ENCODE measurements around the gene TPM3. TPM values are rescaled to one million over a fixed set of nuclear protein-coding genes. Genes with fewer than 3 reads are reported as not detected.

TPM3 gene
- total and polyA plus RNA-seq, 2 of the 8 experiments (the other 6 are each of a cell fraction or from before 2014, with no cell fraction given): 278 to 572 TPM

GRCh38 chr1:154193821-154194220 lies 1.9 kb upstream of the TPM3 start:
- 86% methylated on average over 8 of the region's 8 CpGs; no CpG with 5 or more reads in 1 of the 2 experiments for WGBS, 2 experiments (ENCODE audit: extremely low coverage in 1 of 2, insufficient coverage in 1 of 2, insufficient read length in 1 of 2, insufficient replicate concordance in 2 of 2, low coverage in 1 of 2, low lambda C conversion rate in 2 of 2, missing lambda C conversion rate in 1 of 2)
- Histone ChIP-seq H2BK20ac (ENCODE audit: low read length) (0 out of 2 replicates have a peak overlapping the region, but pooled peaks have one; percentile 10), H4K91ac (replicated peaks; ENCODE audit: insufficient read length, low read length) (no peak overlapping the region), H3K4ac (replicated peaks; ENCODE audit: insufficient read length, low read depth, low read length) (no peak overlapping the region), H4K5ac (ENCODE audit: insufficient read length, low read depth, low read length) (no peak overlapping the region), H3K27ac (ENCODE audit: low read depth, low read length) (no peak overlapping the region), H2BK12ac (ENCODE audit: low read depth, low read length) (no peak overlapping the region), H3K23ac (ENCODE audit: insufficient read length) (no peak overlapping the region), H3K9ac (replicated peaks in 1 of 4; ENCODE audit: extremely low read depth in 1 of 4, low read depth in 3 of 4, low read length in 3 of 4) (no peak overlapping the region), H3K79me1 (ENCODE audit: low read depth, low read length) (no peaks in the 10 kb centered on the region), H2BK120ac (replicated peaks; ENCODE audit: low read depth, low read length) (no peak overlapping the region), H4K20me1 (replicated peaks in 1 of 2; ENCODE audit: control insufficient read depth in 1 of 2, insufficient read depth in 2 of 2, low read length in 2 of 2) (no peaks in the 10 kb centered on the region), H3K79me2 (ENCODE audit: control insufficient read depth in 1 of 2, insufficient read depth in 2 of 2, low read length in 2 of 2) (no peaks in the 10 kb centered on the region), H2AK5ac (ENCODE audit: low read depth, low read length) (no peak overlapping the region), H3K9me3 (ENCODE audit: insufficient read depth in 2 of 2, low read depth in 1 of 2, low read length in 1 of 2) (no peaks in the 10 kb centered on the region), H3K56ac (replicated peaks; ENCODE audit: insufficient read length, low read depth, low read length) (no peak overlapping the region), H3K14ac (ENCODE audit: insufficient read length) (no peak overlapping the region), H3K27me3 (replicated peaks in 1 of 4; ENCODE audit: control insufficient read depth in 3 of 4, extremely low read depth in 1 of 4, insufficient read depth in 3 of 4, low read length in 3 of 4) (no peaks in the 10 kb centered on the region), H3K4me3 (ENCODE audit: extremely low read depth in 1 of 4, insufficient read depth in 2 of 4, low read depth in 3 of 4, low read length in 4 of 4) (no peak overlapping the region), H2AFZ (ENCODE audit: low read length) (no peak overlapping the region), H3K4me1 (replicated peaks in 1 of 4; ENCODE audit: control insufficient read depth in 3 of 4, insufficient read depth in 4 of 4, low read length in 3 of 4) (no peaks in the 10 kb centered on the region), H3K23me2 (ENCODE audit: low read depth, low read length) (peaks cover 2% of the 10 kb centered on the region; the same call in 1 of the 2 replicates), H2BK5ac (ENCODE audit: low read depth, low read length) (no peak overlapping the region), H3K36me3 (ENCODE audit: control insufficient read depth in 2 of 4, insufficient read depth in 4 of 4, low read length in 3 of 4) (no peaks in the 10 kb centered on the region), H3K4me2 (ENCODE audit: insufficient read depth in 1 of 2, low read depth in 2 of 2, low read length in 2 of 2) (no peak overlapping the region), H3K18ac (ENCODE audit: extremely low read depth, low read length) (no peak overlapping the region), H2BK15ac (ENCODE audit: low read length) (no peak overlapping the region), H4K8ac (ENCODE audit: extremely low read depth, insufficient read depth, low read length) (no peak overlapping the region)
- TF ChIP-seq RAD21 (IDR thresholded peaks at IDR 0.05 in 1 of 2, conservative IDR thresholded peaks at IDR 0.05 in 1 of 2; ENCODE audit: low read depth in 2 of 2, low read length in 2 of 2) (no peak), RBBP5 (IDR thresholded peaks at IDR 0.05; ENCODE audit: borderline replicate concordance, low read depth, low read length) (no peak), BRCA1 (IDR thresholded peaks at IDR 0.05; ENCODE audit: low read depth, low read length) (no peak), SP1 (IDR thresholded peaks at IDR 0.05; ENCODE audit: low read depth, low read length) (no peak), GTF2F1 (IDR thresholded peaks at IDR 0.05; ENCODE audit: borderline replicate concordance, low read depth, low read length) (no peak), SP2 (IDR thresholded peaks at IDR 0.05; ENCODE audit: low read length) (no peak), CTBP2 (IDR thresholded peaks at IDR 0.05; ENCODE audit: borderline replicate concordance, insufficient read depth, insufficient read length, low read length) (no peak), CBX5 (IDR thresholded peaks at IDR 0.05; ENCODE audit: low read depth, low read length) (no peak), TEAD4 (IDR thresholded peaks at IDR 0.05; ENCODE audit: low read depth, low read length) (no peak), YY1 (IDR thresholded peaks at IDR 0.05; ENCODE audit: low read depth, low read length) (no peak), CHD2 (IDR thresholded peaks at IDR 0.05; ENCODE audit: low read length) (no peak), BACH1 (IDR thresholded peaks at IDR 0.05; ENCODE audit: low read length) (no peak)
- no peak for FAIRE-seq
- ChIA-PET POLR2A (ENCODE audit: partially characterized antibody) (interaction anchor here (0.8 to 2.8 kb wide), 7 partner anchors 10 to 203 kb away, joined by 3 to 14 read pairs (median 4); partner anchors contain the start of genes RPS27 and UBAP2L), CTCF (ENCODE audit: partially characterized antibody) (interaction anchor here (1.3 kb wide), 2 partner anchors 10 kb away, joined by 4 read pairs; no protein-coding TSS in a partner anchor)
- DNase-seq (ENCODE audit: low read depth in 1 of 2, low spot score in 2 of 2): no peak
